ENCODE results near the gene OR51E1.

Gene OR51E1

GRCh38 chr11:4672470-4672869 lies 28.7 kb downstream of the OR51E1 start:
- Histone ChIP-seq H3K4me1 (ENCODE audit: insufficient read depth, low read length) (no peaks in the 10 kb centered on the region), H3K79me2 (ENCODE audit: insufficient read depth, low read length) (no peaks in the 10 kb centered on the region), H3K36me3 (ENCODE audit: insufficient read depth, low read length) (no peaks in the 10 kb centered on the region), H4K20me1 (ENCODE audit: insufficient read depth, low read length) (no peaks in the 10 kb centered on the region), H3K27me3 (ENCODE audit: insufficient read depth, low read length, poor library complexity) (peaks cover 15% of the 10 kb centered on the region), H3K9me3 (ENCODE audit: insufficient read depth, low read length, severe bottlenecking) (no peaks in the 10 kb centered on the region), H2AFZ (ENCODE audit: low read depth, low read length) (no peak overlapping the region), H3K4me2 (ENCODE audit: insufficient read depth, low read length) (no peak overlapping the region), H3K27ac (ENCODE audit: low read length) (no peak overlapping the region), H3K9ac (ENCODE audit: low read depth, low read length) (no peak overlapping the region), H3K4me3 (ENCODE audit: low read depth in 1 of 2, low read length in 2 of 2) (no peak overlapping the region)
- TF ChIP-seq EZH2 (IDR thresholded peaks at IDR 0.05; ENCODE audit: borderline replicate concordance, low read depth, low read length, severe bottlenecking) (no peak), CTCF (IDR thresholded peaks at IDR 0.05; ENCODE audit: borderline replicate concordance, extremely low read depth, low read length, poor library complexity, severe bottlenecking) (no peak)
- ATAC-seq (ENCODE audit: insufficient read depth, low read depth) (no peak), DNase-seq (no peak)

DNA sequence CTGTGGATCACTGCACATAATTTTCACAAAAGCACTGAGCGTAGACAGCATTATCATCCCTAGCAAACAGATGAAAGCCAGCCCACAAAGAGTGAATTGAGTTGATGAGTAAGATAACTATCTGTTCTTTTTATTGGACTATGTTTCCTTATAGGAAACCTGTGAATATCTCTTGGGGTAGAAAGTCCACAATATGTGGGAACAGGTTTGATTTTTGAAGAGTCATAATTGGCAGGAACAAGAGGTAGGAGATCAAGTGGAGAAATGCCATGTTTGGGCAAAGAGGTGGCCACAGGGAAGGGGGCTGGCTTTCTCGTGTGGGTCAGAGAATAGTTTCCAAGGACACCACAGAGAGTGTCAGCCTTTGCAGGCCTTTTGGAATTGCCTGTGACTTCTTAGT lies 30.0 kb downstream of the OR51E1 start:
- Histone ChIP-seq H3K4me1 (ENCODE audit: insufficient read depth, low read length) (no peaks in the 10 kb centered on the region), H3K79me2 (ENCODE audit: insufficient read depth, low read length) (no peaks in the 10 kb centered on the region), H3K4me3 (ENCODE audit: low read depth in 1 of 2, low read length in 2 of 2) (no peak overlapping the region), H3K9ac (ENCODE audit: low read depth, low read length) (no peak overlapping the region), H3K36me3 (ENCODE audit: insufficient read depth, low read length) (no peaks in the 10 kb centered on the region), H2AFZ (ENCODE audit: low read depth, low read length) (no peak overlapping the region), H4K20me1 (ENCODE audit: insufficient read depth, low read length) (no peaks in the 10 kb centered on the region), H3K9me3 (ENCODE audit: insufficient read depth, low read length, severe bottlenecking) (no peaks in the 10 kb centered on the region), H3K27me3 (ENCODE audit: insufficient read depth, low read length, poor library complexity) (peaks cover 9% of the 10 kb centered on the region), H3K4me2 (ENCODE audit: insufficient read depth, low read length) (no peak overlapping the region), H3K27ac (ENCODE audit: low read length) (no peak overlapping the region)
- ATAC-seq (ENCODE audit: insufficient read depth, low read depth) (no peak), DNase-seq (no peak)
- TF ChIP-seq EZH2 (IDR thresholded peaks at IDR 0.05; ENCODE audit: borderline replicate concordance, low read depth, low read length, severe bottlenecking) (no peak), CTCF (IDR thresholded peaks at IDR 0.05; ENCODE audit: borderline replicate concordance, extremely low read depth, low read length, poor library complexity, severe bottlenecking) (no peak)

GRCh38 chr11:4677948-4678347 lies 34.2 kb downstream of the OR51E1 start:
- H2AFZ ChIP-seq (ENCODE audit: low read depth, low read length) = no peak overlapping the region
- H3K27me3 ChIP-seq (ENCODE audit: insufficient read depth, low read length, poor library complexity) = no peaks in the 10 kb centered on the region
- no peaks in the 10 kb centered on the region for H4K20me1 ChIP-seq (ENCODE audit: insufficient read depth, low read length)
- H3K9me3 ChIP-seq (ENCODE audit: insufficient read depth, low read length, severe bottlenecking) = no peaks in the 10 kb centered on the region
- TF ChIP-seq EZH2 (IDR thresholded peaks at IDR 0.05; ENCODE audit: borderline replicate concordance, low read depth, low read length, severe bottlenecking) (no peak), CTCF (IDR thresholded peaks at IDR 0.05; ENCODE audit: borderline replicate concordance, extremely low read depth, low read length, poor library complexity, severe bottlenecking) (no peak)
- no peak overlapping the region for H3K4me3 ChIP-seq (ENCODE audit: low read depth in 1 of 2, low read length in 2 of 2)
- no peaks in the 10 kb centered on the region for H3K79me2 ChIP-seq (ENCODE audit: insufficient read depth, low read length)
- H3K27ac ChIP-seq (ENCODE audit: low read length) = no peak overlapping the region
- DNase-seq (no peak), ATAC-seq (ENCODE audit: insufficient read depth, low read depth) (no peak)
- no peaks in the 10 kb centered on the region for H3K4me1 ChIP-seq (ENCODE audit: insufficient read depth, low read length)
- H3K36me3 ChIP-seq (ENCODE audit: insufficient read depth, low read length) = no peaks in the 10 kb centered on the region
- no peak overlapping the region for H3K4me2 ChIP-seq (ENCODE audit: insufficient read depth, low read length)
- H3K9ac ChIP-seq (ENCODE audit: low read depth, low read length) = no peak overlapping the region

DNA sequence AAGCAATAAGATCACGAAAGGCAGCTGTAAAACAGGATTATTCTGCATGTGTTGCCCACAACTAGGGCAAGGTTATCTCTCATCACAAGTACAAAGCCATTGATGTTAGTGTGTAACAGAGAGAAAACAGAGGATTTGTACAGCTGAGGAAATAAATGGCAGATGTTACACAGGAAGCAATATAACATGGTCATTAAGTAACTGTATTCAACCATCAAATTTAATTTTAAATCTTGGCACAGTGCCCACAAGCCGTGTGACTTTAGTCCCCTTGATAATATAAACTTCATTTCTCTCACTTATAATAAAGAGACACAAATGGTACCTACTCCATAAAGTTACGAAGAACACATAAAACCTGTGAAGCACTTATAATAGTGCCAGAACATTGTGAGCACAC lies 36.6 kb downstream of the OR51E1 start:
- H3K9ac ChIP-seq (ENCODE audit: low read depth, low read length) = no peak overlapping the region
- H3K27ac ChIP-seq (ENCODE audit: low read length) = no peak overlapping the region
- no peak for TF ChIP-seq CTCF (IDR thresholded peaks at IDR 0.05; ENCODE audit: borderline replicate concordance, extremely low read depth, low read length, poor library complexity, severe bottlenecking)
- no peak for TF ChIP-seq EZH2 (IDR thresholded peaks at IDR 0.05; ENCODE audit: borderline replicate concordance, low read depth, low read length, severe bottlenecking)
- H3K36me3 ChIP-seq (ENCODE audit: insufficient read depth, low read length) = no peaks in the 10 kb centered on the region
- no peak for DNase-seq
- H3K79me2 ChIP-seq (ENCODE audit: insufficient read depth, low read length) = no peaks in the 10 kb centered on the region
- no peaks in the 10 kb centered on the region for H3K9me3 ChIP-seq (ENCODE audit: insufficient read depth, low read length, severe bottlenecking)
- no peaks in the 10 kb centered on the region for H3K4me1 ChIP-seq (ENCODE audit: insufficient read depth, low read length)
- H3K4me3 ChIP-seq (ENCODE audit: low read depth in 1 of 2, low read length in 2 of 2) = no peak overlapping the region
- no peak overlapping the region for H3K4me2 ChIP-seq (ENCODE audit: insufficient read depth, low read length)
- ATAC-seq (ENCODE audit: insufficient read depth, low read depth) = no peak
- H2AFZ ChIP-seq (ENCODE audit: low read depth, low read length) = no peak overlapping the region
- H4K20me1 ChIP-seq (ENCODE audit: insufficient read depth, low read length) = no peaks in the 10 kb centered on the region
- H3K27me3 ChIP-seq (ENCODE audit: insufficient read depth, low read length, poor library complexity) = no peaks in the 10 kb centered on the region

All from DND-41 (cell line).